ENCODE results near the gene ALPP.
"Not testable (repeated sequence)": the region's sequence is repeated elsewhere in the genome, so short reads cannot be mapped to it uniquely, and the experiment has no call there.

The ALPP gene

DNA sequence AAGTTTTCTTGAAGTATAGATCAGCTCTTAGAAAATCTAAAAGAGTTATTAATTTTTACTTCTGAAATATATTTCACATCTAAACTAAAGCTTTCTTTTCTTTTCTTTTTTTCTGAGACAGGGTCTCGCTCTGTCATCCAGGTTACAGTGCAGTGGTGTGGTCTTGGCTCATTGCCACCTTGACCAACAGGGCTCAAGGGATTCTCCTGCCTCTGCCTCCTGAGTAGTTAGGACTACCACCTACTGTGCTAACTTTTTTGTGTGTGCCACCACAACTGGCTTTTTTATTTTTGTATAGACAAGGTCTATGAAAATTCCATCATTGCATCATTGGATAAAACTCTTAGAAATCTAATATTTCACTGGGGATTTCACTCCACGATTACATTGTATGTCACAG, 18.1 kb downstream of the ALPP start:
- Histone ChIP-seq H3K27ac (ENCODE audit: low read length) (no peak overlapping the region), H3K36me3 (ENCODE audit: control insufficient read depth in 2 of 2, insufficient read depth in 2 of 2, low read length in 2 of 2) (no peaks in the 10 kb centered on the region), H3K27me3 (ENCODE audit: control insufficient read depth in 1 of 2, insufficient read depth in 2 of 2, low read length in 2 of 2) (peaks cover 7 to 9% of the 10 kb centered on the region in 2 donors), H3K9me3 (ENCODE audit: control insufficient read depth in 2 of 2, low read length in 2 of 2) (no peaks in the 10 kb centered on the region), H3K9ac (ENCODE audit: low read length in 2 of 2) (no peak overlapping the region), H3K4me3 (ENCODE audit: low read length in 2 of 2) (no peak overlapping the region), H3K4me1 (ENCODE audit: control insufficient read depth, insufficient read depth, low read length) (no peaks in the 10 kb centered on the region)

DNA sequence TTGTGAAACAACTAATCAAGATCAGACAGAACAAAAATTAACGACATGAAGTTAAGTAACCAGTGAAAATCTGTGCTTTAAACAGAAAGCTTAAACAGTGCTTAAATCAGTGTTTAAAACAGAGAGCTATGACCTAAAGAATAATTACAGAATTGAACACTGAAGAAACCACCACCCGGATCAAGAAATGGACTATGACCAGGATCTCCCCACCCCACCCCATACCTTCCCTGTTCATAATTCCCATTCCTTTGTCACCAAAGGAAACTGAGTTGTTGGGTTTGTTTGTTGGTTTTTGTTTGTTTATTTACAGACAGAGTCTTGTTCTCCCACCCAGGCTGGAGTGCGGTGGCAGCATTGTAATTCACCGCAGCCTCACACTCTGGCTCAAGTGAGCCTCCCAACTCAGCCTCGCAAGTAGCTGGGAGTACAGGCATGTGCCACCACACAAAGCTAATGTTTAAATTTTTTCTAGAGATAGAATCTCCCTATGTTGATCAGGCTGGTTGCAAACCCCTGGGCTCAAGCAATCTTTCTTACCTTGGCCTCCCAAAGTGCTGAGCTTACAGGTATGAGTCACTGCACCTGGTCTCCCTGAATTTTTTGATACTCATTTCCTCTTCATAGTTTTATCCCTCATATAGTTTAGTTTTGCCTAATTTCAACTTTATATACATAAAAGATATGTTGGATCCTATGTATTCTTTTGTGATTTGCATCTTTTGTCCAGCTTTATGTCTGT, 19.9 kb downstream of the ALPP start:
- H3K4me3 ChIP-seq (ENCODE audit: low read length in 2 of 2), result no peak overlapping the region
- H3K27me3 ChIP-seq (ENCODE audit: control insufficient read depth in 1 of 2, insufficient read depth in 2 of 2, low read length in 2 of 2), result peaks cover 7 to 9% of the 10 kb centered on the region in 2 donors
- no peaks in the 10 kb centered on the region for H3K9me3 ChIP-seq (ENCODE audit: control insufficient read depth in 2 of 2, low read length in 2 of 2)
- no peaks in the 10 kb centered on the region for H3K4me1 ChIP-seq (ENCODE audit: control insufficient read depth, insufficient read depth, low read length)
- H3K36me3 ChIP-seq (ENCODE audit: control insufficient read depth in 2 of 2, insufficient read depth in 2 of 2, low read length in 2 of 2), result no peaks in the 10 kb centered on the region
- H3K27ac ChIP-seq (ENCODE audit: low read length), result no peak overlapping the region
- H3K9ac ChIP-seq (ENCODE audit: low read length in 2 of 2), result no peak overlapping the region

DNA sequence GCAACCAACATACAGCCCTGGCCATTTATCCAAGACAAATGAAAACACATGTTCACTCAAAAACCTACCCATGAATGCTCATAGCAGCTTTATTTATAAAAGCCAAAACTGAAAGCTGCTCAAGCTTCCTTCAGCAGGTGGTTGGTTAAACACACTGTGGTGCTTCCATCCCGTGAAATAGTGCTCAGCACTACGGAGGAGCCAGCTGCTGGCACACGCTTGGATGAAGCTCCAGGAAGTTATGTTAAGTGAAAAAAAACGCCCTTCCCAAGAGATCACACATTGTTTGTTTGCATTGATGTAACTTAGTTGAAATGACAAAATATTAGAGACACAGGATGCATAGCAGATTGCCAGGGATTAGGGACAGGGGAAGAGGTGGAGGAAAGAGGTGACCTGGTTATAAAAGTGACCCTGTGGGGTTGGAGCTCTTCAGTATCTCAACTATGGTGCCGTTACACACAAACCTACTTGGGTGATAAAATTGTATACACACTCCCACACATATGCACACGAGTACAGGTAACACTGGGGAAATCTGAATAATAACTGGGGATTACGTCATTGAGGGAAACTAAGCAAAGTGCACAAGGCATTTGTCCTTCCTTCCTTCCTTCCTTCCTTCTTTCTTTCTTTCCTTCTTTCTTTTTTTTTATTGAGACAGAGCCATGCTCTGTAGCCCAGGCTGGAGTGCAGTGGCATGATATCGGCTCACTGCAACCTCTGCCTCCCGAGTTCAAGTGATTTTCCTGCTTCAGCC, 21.9 kb downstream of the ALPP start:
- Histone ChIP-seq H3K9me3 (ENCODE audit: control insufficient read depth in 2 of 2, low read length in 2 of 2) (no peaks in the 10 kb centered on the region), H3K27ac (ENCODE audit: low read length) (no peak overlapping the region), H3K4me1 (ENCODE audit: control insufficient read depth, insufficient read depth, low read length) (no peaks in the 10 kb centered on the region), H3K27me3 (ENCODE audit: control insufficient read depth in 1 of 2, insufficient read depth in 2 of 2, low read length in 2 of 2) (peaks cover 7 to 9% of the 10 kb centered on the region in 2 donors), H3K9ac (ENCODE audit: low read length in 2 of 2) (no peak overlapping the region), H3K36me3 (ENCODE audit: control insufficient read depth in 2 of 2, insufficient read depth in 2 of 2, low read length in 2 of 2) (no peaks in the 10 kb centered on the region), H3K4me3 (ENCODE audit: low read length in 2 of 2) (no peak overlapping the region)

DNA sequence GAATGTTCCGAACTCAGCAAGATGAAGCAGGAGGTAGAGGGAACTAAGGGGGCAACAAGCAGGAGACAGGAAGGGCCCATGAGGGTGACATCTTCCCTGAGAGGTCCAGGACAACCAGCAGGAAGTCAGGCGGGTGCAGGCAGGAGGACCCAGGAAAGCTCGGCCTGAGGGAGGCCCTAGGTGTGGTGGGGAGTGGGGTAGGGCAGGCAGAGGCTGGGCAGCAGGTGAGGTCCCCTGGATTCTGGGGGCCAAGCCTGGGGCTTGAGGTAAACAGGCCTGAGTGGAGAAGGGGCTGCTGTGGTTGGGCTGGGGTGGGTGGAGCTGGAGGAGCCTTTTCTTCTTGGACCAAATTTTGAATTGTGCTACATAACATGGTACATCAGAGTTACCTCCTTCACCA, 24.0 kb downstream of the ALPP start:
- Histone ChIP-seq H3K9ac (ENCODE audit: low read length in 2 of 2) (no peak overlapping the region), H3K27me3 (ENCODE audit: control insufficient read depth in 1 of 2, insufficient read depth in 2 of 2, low read length in 2 of 2) (peaks cover 7 to 9% of the 10 kb centered on the region in 2 donors), H3K9me3 (ENCODE audit: control insufficient read depth in 2 of 2, low read length in 2 of 2) (no peaks in the 10 kb centered on the region), H3K4me3 (ENCODE audit: low read length in 2 of 2) (no peak overlapping the region), H3K4me1 (ENCODE audit: control insufficient read depth, insufficient read depth, low read length) (no peaks in the 10 kb centered on the region), H3K27ac (ENCODE audit: low read length) (no peak overlapping the region), H3K36me3 (ENCODE audit: control insufficient read depth in 2 of 2, insufficient read depth in 2 of 2, low read length in 2 of 2) (no peaks in the 10 kb centered on the region)

DNA sequence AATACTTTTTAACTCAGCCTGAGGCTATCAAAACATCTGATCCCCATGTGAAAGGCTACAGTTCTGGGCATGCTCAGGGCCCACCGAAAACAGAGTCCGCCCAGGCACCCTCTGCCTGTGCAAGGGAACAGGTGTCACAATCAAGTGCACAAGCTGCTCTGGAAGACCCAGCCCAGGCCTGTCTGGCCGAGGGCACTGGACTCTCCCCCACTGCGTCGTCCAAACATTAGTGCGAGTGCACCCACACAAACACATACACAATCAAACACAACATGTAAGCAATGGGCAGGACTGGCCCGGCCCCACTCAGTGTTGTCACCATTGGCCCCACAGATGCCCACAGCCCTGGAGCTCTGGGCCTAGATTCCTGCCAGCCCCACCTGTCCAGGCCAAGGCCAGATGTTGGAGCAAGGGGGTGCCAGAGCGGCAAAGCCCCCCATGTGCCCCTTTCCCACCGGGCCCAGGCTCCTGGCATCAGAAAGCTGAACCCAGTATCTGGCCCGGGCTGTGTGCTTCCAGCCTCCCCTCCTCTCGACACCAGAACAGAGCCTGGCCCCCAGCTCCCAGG, 27.5 kb downstream of the ALPP start:
- H3K27ac ChIP-seq (ENCODE audit: low read length), result no peak overlapping the region
- no peak overlapping the region for H3K4me3 ChIP-seq (ENCODE audit: low read length in 2 of 2)
- no peaks in the 10 kb centered on the region for H3K36me3 ChIP-seq (ENCODE audit: control insufficient read depth in 2 of 2, insufficient read depth in 2 of 2, low read length in 2 of 2)
- H3K27me3 ChIP-seq (ENCODE audit: control insufficient read depth in 1 of 2, insufficient read depth in 2 of 2, low read length in 2 of 2), result peaks cover 3 to 7% of the 10 kb centered on the region in 2 donors
- H3K4me1 ChIP-seq (ENCODE audit: control insufficient read depth, insufficient read depth, low read length), result no peaks in the 10 kb centered on the region
- H3K9ac ChIP-seq (ENCODE audit: low read length in 2 of 2), result no peak overlapping the region
- no peaks in the 10 kb centered on the region for H3K9me3 ChIP-seq (ENCODE audit: control insufficient read depth in 2 of 2, low read length in 2 of 2)

DNA sequence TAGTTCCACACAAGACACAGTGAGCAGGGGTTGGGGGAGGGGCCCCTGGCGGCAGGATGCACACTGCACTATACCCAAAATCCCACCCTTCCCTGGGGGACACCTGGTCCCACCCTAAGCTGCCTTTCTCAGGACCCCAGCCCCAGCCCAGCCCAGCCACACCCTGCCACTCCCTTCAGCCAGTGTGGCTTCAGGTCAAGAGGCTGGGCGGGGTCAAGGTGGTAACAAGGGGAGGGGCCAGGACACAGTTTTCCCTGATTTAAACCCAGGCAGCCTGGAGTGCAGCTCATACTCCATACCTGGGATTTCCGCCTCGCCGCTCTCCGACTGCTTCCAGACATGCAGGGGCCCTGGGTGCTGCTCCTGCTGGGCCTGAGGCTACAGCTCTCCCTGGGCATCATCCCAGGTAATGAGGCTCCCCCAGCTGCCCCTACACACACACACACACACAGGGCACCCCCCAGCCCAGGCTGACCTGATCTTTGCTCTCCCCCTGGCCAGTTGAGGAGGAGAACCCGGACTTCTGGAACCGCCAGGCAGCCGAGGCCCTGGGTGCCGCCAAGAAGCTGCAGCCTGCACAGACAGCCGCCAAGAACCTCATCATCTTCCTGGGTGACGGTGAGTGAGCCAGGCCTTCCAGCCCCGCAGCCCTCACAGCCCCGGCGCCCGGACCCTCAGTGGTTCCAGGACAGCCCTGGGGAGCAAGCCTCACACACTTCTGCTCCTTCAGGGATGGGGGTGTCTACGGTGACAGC, 28.2 kb downstream of the ALPP start, which contains the start of gene ALPG:
Gene ALPG (plus strand): TSS at position 289 of the 755 bp plus-strand sequence. CDS start 51 bp downstream, at position 340.
- Histone ChIP-seq H3K4me1 (ENCODE audit: control insufficient read depth, insufficient read depth, low read length) (no peaks in the 10 kb centered on the region), H3K4me3 (ENCODE audit: low read length in 2 of 2) (no peak within 1 kb of the TSS), H3K9me3 (ENCODE audit: control insufficient read depth in 2 of 2, low read length in 2 of 2) (no peaks in the 10 kb centered on the region), H3K27me3 (ENCODE audit: control insufficient read depth in 1 of 2, insufficient read depth in 2 of 2, low read length in 2 of 2) (peaks cover 3 to 7% of the 10 kb centered on the region in 2 donors), H3K27ac (ENCODE audit: low read length) (no peak within 1 kb of the TSS), H3K36me3 (ENCODE audit: control insufficient read depth in 2 of 2, insufficient read depth in 2 of 2, low read length in 2 of 2) (no peaks in the 10 kb centered on the region), H3K9ac (ENCODE audit: low read length in 2 of 2) (no peak within 1 kb of the TSS)

DNA sequence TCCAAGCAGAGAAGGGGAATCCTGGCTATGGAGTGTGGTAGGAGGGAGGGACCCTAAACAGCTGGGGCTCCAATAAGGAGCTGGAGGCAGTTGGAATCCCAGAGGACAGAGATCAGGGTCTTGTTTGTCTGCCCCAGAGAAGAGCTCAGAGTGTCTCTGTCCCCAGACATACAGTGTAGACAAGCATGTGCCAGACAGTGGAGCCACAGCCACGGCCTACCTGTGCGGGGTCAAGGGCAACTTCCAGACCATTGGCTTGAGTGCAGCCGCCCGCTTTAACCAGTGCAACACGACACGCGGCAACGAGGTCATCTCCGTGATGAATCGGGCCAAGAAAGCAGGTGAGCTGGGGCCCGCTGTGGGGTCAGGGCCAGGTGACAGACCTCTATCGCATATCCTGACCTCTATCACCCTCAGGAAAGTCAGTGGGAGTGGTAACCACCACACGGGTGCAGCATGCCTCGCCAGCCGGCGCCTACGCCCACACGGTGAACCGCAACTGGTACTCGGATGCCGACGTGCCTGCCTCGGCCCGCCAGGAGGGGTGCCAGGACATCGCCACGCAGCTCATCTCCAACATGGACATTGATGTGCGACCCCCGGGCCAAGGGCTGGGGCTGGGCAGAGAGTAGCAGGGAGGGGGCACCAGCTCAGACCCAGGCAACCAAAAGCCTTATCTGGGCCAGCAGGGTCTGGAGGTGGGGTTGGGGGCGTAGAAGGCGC, 29.0 kb downstream of the ALPP start:
- H3K9ac ChIP-seq (ENCODE audit: low read length in 2 of 2); H3K4me3 ChIP-seq (ENCODE audit: low read length in 2 of 2); H3K9me3 ChIP-seq (ENCODE audit: control insufficient read depth in 2 of 2, low read length in 2 of 2); H3K4me1 ChIP-seq (ENCODE audit: control insufficient read depth, insufficient read depth, low read length); H3K27ac ChIP-seq (ENCODE audit: low read length); H3K36me3 ChIP-seq (ENCODE audit: control insufficient read depth in 2 of 2, insufficient read depth in 2 of 2, low read length in 2 of 2); H3K27me3 ChIP-seq (ENCODE audit: control insufficient read depth in 1 of 2, insufficient read depth in 2 of 2, low read length in 2 of 2): not testable (repeated sequence)

DNA sequence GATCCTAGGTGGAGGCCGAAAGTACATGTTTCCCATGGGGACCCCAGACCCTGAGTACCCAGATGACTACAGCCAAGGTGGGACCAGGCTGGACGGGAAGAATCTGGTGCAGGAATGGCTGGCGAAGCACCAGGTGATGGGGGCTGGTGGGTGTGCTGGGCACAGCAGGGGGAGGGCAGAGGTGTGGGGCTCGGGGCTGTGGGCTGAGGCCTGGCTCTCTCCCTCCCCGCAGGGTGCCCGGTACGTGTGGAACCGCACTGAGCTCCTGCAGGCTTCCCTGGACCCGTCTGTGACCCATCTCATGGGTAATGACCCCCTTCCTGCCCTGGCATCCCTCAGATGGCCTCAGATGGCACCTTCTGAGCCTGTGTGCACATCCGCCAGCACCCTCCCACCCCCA, 29.7 kb downstream of the ALPP start:
- not testable (repeated sequence) for H3K4me1 ChIP-seq (ENCODE audit: control insufficient read depth, insufficient read depth, low read length); H3K9me3 ChIP-seq (ENCODE audit: control insufficient read depth in 2 of 2, low read length in 2 of 2); H3K27me3 ChIP-seq (ENCODE audit: control insufficient read depth in 1 of 2, insufficient read depth in 2 of 2, low read length in 2 of 2); H3K27ac ChIP-seq (ENCODE audit: low read length); H3K36me3 ChIP-seq (ENCODE audit: control insufficient read depth in 2 of 2, insufficient read depth in 2 of 2, low read length in 2 of 2); H3K4me3 ChIP-seq (ENCODE audit: low read length in 2 of 2); H3K9ac ChIP-seq (ENCODE audit: low read length in 2 of 2)

DNA sequence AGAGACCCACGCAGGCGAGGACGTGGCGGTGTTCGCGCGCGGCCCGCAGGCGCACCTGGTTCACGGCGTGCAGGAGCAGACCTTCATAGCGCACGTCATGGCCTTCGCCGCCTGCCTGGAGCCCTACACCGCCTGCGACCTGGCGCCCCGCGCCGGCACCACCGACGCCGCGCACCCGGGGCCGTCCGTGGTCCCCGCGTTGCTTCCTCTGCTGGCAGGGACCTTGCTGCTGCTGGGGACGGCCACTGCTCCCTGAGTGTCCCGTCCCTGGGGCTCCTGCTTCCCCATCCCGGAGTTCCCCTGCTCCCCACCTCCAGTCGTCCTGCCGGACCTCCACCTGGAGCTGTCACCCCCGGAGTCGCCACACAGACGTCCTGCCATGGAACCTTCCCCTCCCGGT, 31.1 kb downstream of the ALPP start:
- H3K4me1 ChIP-seq (ENCODE audit: control insufficient read depth, insufficient read depth, low read length); H3K9ac ChIP-seq (ENCODE audit: low read length in 2 of 2); H3K27me3 ChIP-seq (ENCODE audit: control insufficient read depth in 1 of 2, insufficient read depth in 2 of 2, low read length in 2 of 2); H3K4me3 ChIP-seq (ENCODE audit: low read length in 2 of 2); H3K27ac ChIP-seq (ENCODE audit: low read length); H3K36me3 ChIP-seq (ENCODE audit: control insufficient read depth in 2 of 2, insufficient read depth in 2 of 2, low read length in 2 of 2); H3K9me3 ChIP-seq (ENCODE audit: control insufficient read depth in 2 of 2, low read length in 2 of 2): not testable (repeated sequence)

DNA sequence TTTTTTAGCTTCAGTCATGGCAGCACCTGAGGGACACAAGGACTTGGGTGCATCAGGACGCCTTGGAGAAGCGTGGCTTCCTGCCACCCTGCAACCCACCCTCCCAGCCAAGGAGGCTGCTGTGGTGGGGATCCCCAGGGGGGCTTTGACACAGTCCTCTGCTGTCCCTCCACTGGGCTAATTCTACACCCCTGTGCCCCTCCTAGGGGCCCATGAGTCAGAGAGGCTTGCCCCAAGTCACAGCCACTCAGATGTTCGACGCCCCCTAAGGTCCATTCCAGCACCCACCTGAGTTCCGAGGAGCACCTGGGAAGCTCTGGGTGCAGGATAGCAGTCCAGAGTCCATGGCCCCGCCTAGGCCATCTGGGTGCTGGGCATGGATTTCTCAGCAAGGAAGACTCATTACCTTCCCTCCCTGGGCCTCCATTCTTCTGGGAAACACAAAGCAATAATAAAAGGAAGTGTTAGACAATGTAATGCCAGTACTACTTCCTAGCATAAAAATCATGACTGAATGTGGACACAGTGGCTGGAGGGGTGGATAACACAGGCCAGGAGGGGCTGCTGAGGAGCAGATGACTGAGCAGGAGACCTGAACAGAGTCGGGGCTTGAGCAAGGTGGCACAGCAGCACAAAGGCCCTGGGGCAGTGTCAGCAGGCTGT, 31.8 kb downstream of the ALPP start:
- Histone ChIP-seq H3K4me3 (ENCODE audit: low read length in 2 of 2) (no peak overlapping the region), H3K27ac (ENCODE audit: low read length) (no peak overlapping the region), H3K36me3 (ENCODE audit: control insufficient read depth in 2 of 2, insufficient read depth in 2 of 2, low read length in 2 of 2) (no peaks in the 10 kb centered on the region), H3K9ac (ENCODE audit: low read length in 2 of 2) (no peak overlapping the region), H3K27me3 (ENCODE audit: control insufficient read depth in 1 of 2, insufficient read depth in 2 of 2, low read length in 2 of 2) (peaks cover 7 to 10% of the 10 kb centered on the region in 2 donors), H3K9me3 (ENCODE audit: control insufficient read depth in 2 of 2, low read length in 2 of 2) (no peaks in the 10 kb centered on the region), H3K4me1 (ENCODE audit: control insufficient read depth, insufficient read depth, low read length) (no peaks in the 10 kb centered on the region)
